Breast epithelium (tissue), 3 donors: Measurements from ENCODE around the gene TSPEAR.

ENCODE experiments used
- POLR2A ChIP-seq: fragments of 450-650 bp; IDR thresholded peaks from one replicate; pipeline ENCODE4 v1.6.1; 2016; ENCODE audit warnings: antibody characterized with exemption, mild to moderate bottlenecking, moderate library complexity
- POLR2AphosphoS5 ChIP-seq, 3 donors: sonication (generic); formaldehyde crosslinking; IDR thresholded peaks; one replicate each; pipeline ENCODE4 v1.6.1; 2017; ENCODE audit warnings: antibody characterized with exemption in 3 of 3
- TF ChIP-seq, protein P1 (sequence below), 3 donors: fragments of 450-650 bp; IDR thresholded peaks; one replicate each; pipeline ENCODE4 v1.5.1; 2016 to 2017; ENCODE audit warnings: antibody characterized with exemption in 3 of 3, mild to moderate bottlenecking in 3 of 3, moderate library complexity in 3 of 3

DNA sequence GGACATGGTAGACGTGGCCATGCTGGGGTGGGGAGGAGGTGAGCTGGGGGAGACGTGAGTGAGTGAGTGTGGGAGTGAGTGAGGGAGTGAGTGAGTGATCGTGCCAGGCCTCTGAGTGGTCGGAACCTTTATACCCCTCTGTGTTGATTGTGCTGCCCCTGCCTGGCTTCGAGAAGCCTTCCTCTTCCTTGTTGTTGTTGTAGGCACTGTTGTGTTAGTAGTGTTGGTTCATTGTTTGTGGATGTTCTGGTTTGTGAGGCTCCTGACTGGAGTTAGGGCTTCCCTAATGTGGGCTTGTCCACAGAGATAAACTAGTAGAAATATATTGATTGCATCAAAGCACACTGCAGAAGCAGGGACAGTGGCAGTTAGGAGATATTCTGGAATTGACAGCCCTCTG is 152.7 kb downstream of the TSPEAR start, which contains the start of gene KRTAP10-3:
- TF ChIP-seq, protein P1, sequence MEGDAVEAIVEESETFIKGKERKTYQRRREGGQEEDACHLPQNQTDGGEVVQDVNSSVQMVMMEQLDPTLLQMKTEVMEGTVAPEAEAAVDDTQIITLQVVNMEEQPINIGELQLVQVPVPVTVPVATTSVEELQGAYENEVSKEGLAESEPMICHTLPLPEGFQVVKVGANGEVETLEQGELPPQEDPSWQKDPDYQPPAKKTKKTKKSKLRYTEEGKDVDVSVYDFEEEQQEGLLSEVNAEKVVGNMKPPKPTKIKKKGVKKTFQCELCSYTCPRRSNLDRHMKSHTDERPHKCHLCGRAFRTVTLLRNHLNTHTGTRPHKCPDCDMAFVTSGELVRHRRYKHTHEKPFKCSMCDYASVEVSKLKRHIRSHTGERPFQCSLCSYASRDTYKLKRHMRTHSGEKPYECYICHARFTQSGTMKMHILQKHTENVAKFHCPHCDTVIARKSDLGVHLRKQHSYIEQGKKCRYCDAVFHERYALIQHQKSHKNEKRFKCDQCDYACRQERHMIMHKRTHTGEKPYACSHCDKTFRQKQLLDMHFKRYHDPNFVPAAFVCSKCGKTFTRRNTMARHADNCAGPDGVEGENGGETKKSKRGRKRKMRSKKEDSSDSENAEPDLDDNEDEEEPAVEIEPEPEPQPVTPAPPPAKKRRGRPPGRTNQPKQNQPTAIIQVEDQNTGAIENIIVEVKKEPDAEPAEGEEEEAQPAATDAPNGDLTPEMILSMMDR (IDR thresholded peaks at IDR 0.05): no peak
- TF ChIP-seq POLR2AphosphoS5 (IDR thresholded peaks at IDR 0.05) (no peak), POLR2A (no peak)
